Chondrocyte (in vitro differentiated cells): ENCODE data around the gene GSTK1. TPM values are rescaled to one million over a fixed set of nuclear protein-coding genes. Genes with fewer than 3 reads are reported as not detected.
A peak's percentile ranks its signal among the peaks of the same experiment; 100 is the strongest.
"Not testable (repeated sequence)": the region's sequence is repeated elsewhere in the genome, so short reads cannot be mapped to it uniquely, and the experiment has no call there.

Source experiments
- DNase-seq: peaks from one replicate; pipeline ENCODE4 v3.0.0; 2021; ENCODE audit warnings: mixed read lengths, low spot score
- H3K27ac Mint-ChIP-seq: one replicate; pipeline ENCODE4 v1.8.0; 2021; ENCODE audit warnings: mild to moderate bottlenecking, moderate library complexity, mixed read lengths; ENCODE audit not compliant: unreplicated experiment
- H3K27me3 Mint-ChIP-seq: 2 replicates; pipeline ENCODE4 v1.8.0; 2021; ENCODE audit warnings: low read depth, mixed read lengths
- H3K36me3 Mint-ChIP-seq: 2 replicates; pipeline ENCODE4 v1.8.0; 2021; ENCODE audit warnings: low read depth, mixed read lengths
- H3K4me1 Mint-ChIP-seq: 2 replicates; pipeline ENCODE4 v1.8.0; 2021; ENCODE audit warnings: low read depth, mild to moderate bottlenecking, mixed read lengths
- H3K4me3 Mint-ChIP-seq: one replicate; pipeline ENCODE4 v1.8.0; 2021; ENCODE audit warnings: mild to moderate bottlenecking, moderate library complexity, mixed read lengths; ENCODE audit not compliant: unreplicated experiment
- H3K9me3 Mint-ChIP-seq: 2 replicates; pipeline ENCODE4 v1.8.0; 2021; ENCODE audit warnings: low read depth, mixed read lengths
- total RNA-seq: library from RNA; stranded (reverse); gene quantifications from 3 replicates; pipeline ENCODE4 v1.2.1, GENCODE V29; 2021
- TF ChIP-seq, protein P1 (sequence below): fragments of 200-600 bp; sonication (generic); IDR thresholded peaks from 2 replicates; pipeline ENCODE4 v1.5.0; 2021; ENCODE audit warnings: antibody characterized with exemption, mild to moderate bottlenecking, moderate library complexity

The GSTK1 gene
- total RNA-seq, 1 donor from 2014 or later, result 70.1 TPM

DNA sequence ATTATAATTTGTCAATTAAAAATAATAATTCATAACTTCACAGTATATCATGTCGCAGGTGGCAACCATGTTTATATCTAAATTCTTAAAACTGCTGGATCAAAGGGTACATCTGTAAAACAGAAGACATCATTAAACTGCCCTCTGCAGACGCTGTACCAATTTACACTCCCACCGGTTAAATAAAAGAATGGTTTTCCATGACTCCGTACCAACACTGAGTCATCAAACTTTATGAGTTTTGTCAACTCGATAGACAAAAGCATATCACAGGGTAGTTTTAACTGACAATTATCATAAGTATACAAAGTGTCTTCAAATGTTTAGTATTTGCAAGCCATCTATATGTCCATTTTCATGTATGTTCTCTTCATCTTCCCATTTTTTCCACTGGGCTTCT lies 5.7 kb upstream of the GSTK1 start:
- Mint-ChIP-seq H3K4me1 (no peaks in the 10 kb centered on the region), H3K27me3 (no peaks in the 10 kb centered on the region), H3K27ac (no peak overlapping the region), H3K9me3 (peaks cover 11% of the 10 kb centered on the region), H3K4me3 (no peak overlapping the region), H3K36me3 (peaks cover 10% of the 10 kb centered on the region)
- TF ChIP-seq, protein P1, sequence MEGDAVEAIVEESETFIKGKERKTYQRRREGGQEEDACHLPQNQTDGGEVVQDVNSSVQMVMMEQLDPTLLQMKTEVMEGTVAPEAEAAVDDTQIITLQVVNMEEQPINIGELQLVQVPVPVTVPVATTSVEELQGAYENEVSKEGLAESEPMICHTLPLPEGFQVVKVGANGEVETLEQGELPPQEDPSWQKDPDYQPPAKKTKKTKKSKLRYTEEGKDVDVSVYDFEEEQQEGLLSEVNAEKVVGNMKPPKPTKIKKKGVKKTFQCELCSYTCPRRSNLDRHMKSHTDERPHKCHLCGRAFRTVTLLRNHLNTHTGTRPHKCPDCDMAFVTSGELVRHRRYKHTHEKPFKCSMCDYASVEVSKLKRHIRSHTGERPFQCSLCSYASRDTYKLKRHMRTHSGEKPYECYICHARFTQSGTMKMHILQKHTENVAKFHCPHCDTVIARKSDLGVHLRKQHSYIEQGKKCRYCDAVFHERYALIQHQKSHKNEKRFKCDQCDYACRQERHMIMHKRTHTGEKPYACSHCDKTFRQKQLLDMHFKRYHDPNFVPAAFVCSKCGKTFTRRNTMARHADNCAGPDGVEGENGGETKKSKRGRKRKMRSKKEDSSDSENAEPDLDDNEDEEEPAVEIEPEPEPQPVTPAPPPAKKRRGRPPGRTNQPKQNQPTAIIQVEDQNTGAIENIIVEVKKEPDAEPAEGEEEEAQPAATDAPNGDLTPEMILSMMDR, result no peak
- DNase-seq, result no peak

DNA sequence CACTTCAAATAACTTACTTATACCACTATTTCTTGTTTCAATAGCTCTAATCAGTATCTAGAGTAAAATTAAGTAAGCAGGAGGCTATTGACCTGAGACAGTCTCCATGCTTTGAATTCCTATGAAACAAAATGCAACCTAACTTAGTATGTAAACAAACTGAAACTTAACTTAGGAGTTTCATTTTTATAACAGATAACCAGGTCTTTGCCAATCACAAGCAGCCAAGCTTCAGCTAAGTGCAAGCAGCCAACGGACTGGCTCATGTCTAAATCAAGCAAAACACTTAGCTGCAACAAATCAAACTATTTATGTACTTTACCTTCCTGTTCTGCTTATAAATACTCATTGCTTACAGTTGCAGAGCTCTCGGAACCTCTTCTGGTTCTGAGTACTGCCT lies 4.4 kb upstream of the GSTK1 start:
- H3K27me3 Mint-ChIP-seq, result no peaks in the 10 kb centered on the region
- no peak overlapping the region for H3K4me3 Mint-ChIP-seq
- H3K27ac Mint-ChIP-seq, result no peak overlapping the region
- no peak for DNase-seq
- peaks cover 5% of the 10 kb centered on the region for H3K36me3 Mint-ChIP-seq
- peaks cover 6% of the 10 kb centered on the region for H3K4me1 Mint-ChIP-seq
- H3K9me3 Mint-ChIP-seq, result peaks cover 6% of the 10 kb centered on the region
- TF ChIP-seq, protein P1, result no peak

DNA sequence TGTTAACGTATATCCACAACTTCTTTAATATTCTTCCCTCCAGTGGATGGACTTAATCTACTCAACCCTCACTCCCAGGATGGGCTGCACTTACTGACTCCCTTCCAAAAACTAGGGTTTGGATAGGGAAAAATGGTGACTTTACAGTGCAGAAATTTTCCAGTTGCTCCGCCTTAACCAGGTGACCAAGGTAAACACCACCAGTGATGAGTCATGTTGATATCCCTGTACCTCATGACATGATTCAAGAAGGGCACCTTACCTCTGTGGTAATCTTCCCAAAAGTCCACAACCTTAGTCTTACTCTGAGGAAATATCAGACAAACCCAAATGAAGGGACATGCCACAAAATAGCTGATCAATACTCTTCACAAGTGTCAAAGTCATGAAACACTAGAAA lies 3.5 kb upstream of the GSTK1 start:
- H3K9me3 Mint-ChIP-seq, result no peaks in the 10 kb centered on the region
- peaks cover 16% of the 10 kb centered on the region for H3K4me1 Mint-ChIP-seq
- no peaks in the 10 kb centered on the region for H3K27me3 Mint-ChIP-seq
- H3K27ac Mint-ChIP-seq, result no peak overlapping the region
- no peaks in the 10 kb centered on the region for H3K36me3 Mint-ChIP-seq
- TF ChIP-seq, protein P1, result no peak
- H3K4me3 Mint-ChIP-seq, result no peak overlapping the region
- DNase-seq, result no peak

DNA sequence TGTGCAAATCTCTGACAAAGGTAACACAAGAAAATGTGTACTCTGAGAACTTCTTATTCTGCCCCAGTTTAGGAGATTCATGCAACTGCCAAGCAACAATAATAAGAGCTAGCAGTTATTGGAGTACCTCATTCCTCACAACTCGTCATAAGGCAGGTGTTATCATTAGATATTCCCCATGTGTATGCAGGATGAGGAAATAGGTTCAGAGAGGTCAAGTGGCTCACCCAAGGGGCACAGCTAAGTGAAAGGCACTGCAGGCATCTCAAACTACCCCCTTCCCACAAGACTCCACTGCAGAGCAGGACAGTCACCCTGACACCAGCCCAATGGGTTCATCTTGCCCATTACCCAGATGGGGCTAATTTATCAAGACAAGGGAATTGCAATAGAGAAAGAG lies 1.3 kb upstream of the GSTK1 start:
- H3K4me3 Mint-ChIP-seq, result peak overlapping the region; percentile 28
- TF ChIP-seq, protein P1, result no peak
- H3K27ac Mint-ChIP-seq, result no peak overlapping the region
- H3K9me3 Mint-ChIP-seq, result no peaks in the 10 kb centered on the region
- no peak for DNase-seq
- peaks cover 22% of the 10 kb centered on the region for H3K4me1 Mint-ChIP-seq
- H3K27me3 Mint-ChIP-seq, result no peaks in the 10 kb centered on the region
- peaks cover 7% of the 10 kb centered on the region for H3K36me3 Mint-ChIP-seq

DNA sequence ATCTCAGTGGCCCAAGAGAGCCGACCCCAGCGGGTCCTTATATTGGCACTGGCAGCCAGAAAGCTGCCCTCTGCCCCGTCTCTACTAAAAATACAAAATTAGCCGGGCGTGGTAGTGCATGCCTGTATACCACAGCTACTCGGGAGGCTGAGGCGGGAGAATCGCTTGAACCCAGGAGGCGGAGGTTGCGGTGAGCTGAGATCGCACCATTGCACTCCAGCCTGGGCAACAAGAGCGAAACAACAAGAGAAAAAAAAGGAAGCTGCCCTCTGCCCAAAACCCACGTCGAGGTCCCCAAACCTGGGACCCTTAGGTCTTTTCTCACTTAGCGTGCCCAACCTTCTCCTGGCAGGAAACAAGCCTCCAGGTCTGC lies 941 bp downstream of the GSTK1 start:
- Mint-ChIP-seq H3K4me1 (peaks cover 22% of the 10 kb centered on the region), H3K36me3 (peaks cover 15% of the 10 kb centered on the region), H3K4me3 (peak overlapping the region; percentile 93)
- not testable (repeated sequence) for H3K27ac Mint-ChIP-seq, H3K27me3 Mint-ChIP-seq, H3K9me3 Mint-ChIP-seq, DNase-seq

DNA sequence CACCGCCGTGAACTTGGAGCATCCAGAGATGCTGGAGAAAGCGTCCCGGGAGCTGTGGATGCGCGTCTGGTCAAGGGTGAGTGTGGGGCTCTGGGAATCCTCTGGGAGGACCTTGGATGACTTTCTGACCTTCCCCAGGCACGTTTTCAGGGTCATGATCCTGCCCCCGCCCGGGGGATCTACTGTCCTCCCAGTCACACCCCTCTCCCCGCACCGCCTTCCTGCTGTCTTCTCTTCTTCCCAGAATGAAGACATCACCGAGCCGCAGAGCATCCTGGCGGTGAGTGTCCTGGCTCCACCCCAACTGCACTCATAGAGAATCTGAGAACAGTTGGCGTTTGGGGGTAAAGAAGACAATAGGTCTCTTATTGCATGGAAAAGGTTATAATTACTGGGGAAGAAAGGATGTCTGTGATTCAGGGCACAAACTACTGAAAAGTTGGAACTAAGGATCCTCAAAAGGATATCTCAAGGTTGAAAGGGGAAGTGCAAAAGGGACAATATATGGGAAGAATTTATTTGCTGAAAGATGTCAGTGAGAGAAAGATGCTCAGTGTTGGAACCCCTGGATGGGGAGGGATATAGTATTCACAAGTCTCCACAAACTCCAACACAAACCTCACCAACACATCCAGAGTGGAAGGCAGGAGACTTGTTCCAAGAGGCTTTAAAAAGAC lies 1.9 kb downstream of the GSTK1 start:
- H3K4me3 Mint-ChIP-seq, result no peak overlapping the region
- no peaks in the 10 kb centered on the region for H3K9me3 Mint-ChIP-seq
- TF ChIP-seq, protein P1, result no peak
- H3K36me3 Mint-ChIP-seq, result peaks cover 20% of the 10 kb centered on the region
- H3K27me3 Mint-ChIP-seq, result no peaks in the 10 kb centered on the region
- no peak overlapping the region for H3K27ac Mint-ChIP-seq
- peaks cover 22% of the 10 kb centered on the region for H3K4me1 Mint-ChIP-seq
- no peak for DNase-seq
